Breast epithelium (tissue), 3 donors: ENCODE data around the gene ZNF726.

Experiments used
- CTCF ChIP-seq, 3 donors: fragments of 450-650 bp; IDR thresholded peaks; one replicate each; pipeline ENCODE4 v1.5.1; 2016 to 2017; ENCODE audit warnings: antibody characterized with exemption in 3 of 3, mild to moderate bottlenecking in 3 of 3, moderate library complexity in 3 of 3
- POLR2AphosphoS5 ChIP-seq, 3 donors: sonication (generic); formaldehyde crosslinking; IDR thresholded peaks; one replicate each; pipeline ENCODE4 v1.6.1; 2017; ENCODE audit warnings: antibody characterized with exemption in 3 of 3

GRCh38 chr19:23872282-23872919 is 42.3 kb upstream of the ZNF726 start:
- TF ChIP-seq POLR2AphosphoS5 (IDR thresholded peaks at IDR 0.05) (no peak), CTCF (IDR thresholded peaks at IDR 0.05) (no peak)
